ENCODE results near the gene ANO1.
A peak's percentile ranks its signal among the peaks of the same experiment; 100 is the strongest.
"Not testable (repeated sequence)": the region's sequence is repeated elsewhere in the genome, so short reads cannot be mapped to it uniquely, and the experiment has no call there.

ANO1 gene

DNA sequence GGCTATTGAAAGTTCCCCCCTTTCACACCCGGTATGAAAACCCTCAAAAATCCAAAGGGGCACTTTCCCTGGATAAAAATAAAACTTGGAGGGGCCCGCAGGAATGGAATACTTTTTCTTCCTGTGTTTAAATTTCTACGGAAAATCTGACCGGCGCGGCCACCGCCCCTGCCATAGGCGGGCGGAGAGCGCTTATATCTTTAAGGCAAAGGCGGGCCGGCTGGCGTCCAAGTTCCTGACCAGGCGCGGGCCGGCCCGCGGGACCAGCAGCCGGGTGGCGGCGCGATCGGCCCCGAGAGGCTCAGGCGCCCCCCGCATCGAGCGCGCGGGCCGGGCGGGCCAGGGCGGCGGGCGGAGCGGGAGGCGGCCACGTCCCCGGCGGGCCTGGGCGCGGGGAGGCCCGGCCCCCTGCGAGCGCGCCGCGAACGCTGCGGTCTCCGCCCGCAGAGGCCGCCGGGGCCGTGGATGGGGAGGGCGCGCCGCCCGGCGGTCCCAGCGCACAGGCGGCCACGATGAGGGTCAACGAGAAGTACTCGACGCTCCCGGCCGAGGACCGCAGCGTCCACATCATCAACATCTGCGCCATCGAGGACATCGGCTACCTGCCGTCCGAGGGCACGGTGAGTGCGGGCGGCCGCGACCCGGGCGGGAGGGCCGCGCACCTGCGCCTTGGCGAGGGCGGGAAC, at the start of gene ANO1:
Gene ANO1 (plus strand): TSS at position 223 of the 686 bp plus-strand sequence. CDS start 290 bp downstream, at position 513.
- no peak for DNase-seq

DNA sequence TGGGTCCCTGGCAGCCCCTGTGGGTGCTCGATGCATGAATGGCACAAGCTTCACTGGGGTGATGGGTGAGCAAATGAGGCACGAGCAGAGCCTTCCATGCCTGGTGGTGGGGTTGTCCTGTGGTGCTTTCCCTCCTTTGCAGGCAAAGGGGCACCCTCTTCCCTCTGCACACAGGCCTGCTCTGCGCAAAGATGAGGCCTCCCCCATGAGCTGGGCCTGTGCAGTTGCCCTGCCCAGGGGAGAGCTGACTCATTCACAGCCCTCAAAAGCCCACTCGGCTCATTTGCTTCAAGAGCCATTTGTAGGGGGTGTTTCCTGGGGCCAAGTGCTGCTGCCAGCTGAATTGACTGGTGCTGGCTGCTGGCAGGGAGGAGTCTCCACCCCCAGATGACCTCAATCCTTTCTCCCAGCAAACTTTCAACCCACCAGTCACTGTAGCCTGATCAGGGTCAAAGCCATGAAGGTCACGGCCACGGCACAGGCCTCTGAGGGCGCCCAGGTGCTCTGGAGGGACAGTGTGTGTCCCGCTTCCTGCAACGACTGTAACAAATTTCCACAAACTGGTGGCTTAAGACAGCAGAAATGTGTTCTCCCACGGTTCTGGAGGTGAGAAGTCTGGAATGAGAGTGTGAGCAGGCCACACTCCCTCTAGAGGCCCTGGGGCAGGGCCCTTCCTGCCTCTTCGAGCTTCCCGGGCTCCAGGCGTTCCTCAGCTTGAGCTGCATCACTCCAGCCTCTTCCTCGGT, 48.8 kb upstream of the ANO1 start:
- DNase-seq: no peak

DNA sequence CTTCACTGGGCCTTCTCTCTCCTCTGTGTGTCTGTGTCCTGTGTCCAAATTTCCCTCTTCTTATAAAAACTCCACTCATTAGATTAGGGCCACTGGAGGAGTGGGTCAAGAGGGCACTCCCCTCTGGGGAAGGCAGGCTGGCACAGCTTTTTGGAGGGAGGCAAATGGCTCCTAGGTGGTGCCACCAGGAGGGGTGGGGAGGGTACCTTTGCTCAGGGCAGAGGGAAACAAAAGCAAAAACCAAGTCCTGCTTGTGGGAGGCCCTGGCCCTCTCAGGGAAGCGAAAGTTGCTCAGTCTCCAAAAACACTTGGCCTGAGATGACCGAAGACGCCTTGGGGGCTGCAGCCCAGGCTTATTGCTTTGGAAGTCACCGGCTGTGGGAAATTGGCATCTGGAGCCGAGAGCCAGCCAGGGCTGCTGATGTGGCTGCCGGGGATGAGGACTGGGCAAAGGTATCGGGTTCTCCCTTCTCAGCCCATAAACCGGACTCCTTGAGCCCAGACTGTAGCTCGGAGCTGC, 48.2 kb upstream of the ANO1 start:
- no peak for DNase-seq

DNA sequence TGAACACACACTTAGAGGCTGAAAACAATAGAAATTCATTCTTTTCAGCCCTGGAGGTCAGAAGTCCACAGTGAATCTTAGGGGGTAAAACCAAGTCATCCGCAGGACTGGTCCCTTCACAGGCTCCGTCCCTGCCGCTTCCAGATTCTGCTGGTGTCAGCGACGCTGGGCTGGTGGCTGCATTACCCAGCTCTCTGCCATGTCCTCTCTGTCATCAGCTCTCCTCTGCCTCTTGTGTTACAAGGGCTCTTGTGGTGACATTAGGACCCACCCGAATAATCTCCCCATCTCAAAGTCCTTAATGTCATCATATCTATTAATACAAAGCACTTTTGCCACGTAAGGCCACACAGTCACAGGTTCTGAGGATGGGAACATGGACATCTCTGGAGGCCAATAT, 47.7 kb upstream of the ANO1 start:
- DNase-seq: no peak

DNA sequence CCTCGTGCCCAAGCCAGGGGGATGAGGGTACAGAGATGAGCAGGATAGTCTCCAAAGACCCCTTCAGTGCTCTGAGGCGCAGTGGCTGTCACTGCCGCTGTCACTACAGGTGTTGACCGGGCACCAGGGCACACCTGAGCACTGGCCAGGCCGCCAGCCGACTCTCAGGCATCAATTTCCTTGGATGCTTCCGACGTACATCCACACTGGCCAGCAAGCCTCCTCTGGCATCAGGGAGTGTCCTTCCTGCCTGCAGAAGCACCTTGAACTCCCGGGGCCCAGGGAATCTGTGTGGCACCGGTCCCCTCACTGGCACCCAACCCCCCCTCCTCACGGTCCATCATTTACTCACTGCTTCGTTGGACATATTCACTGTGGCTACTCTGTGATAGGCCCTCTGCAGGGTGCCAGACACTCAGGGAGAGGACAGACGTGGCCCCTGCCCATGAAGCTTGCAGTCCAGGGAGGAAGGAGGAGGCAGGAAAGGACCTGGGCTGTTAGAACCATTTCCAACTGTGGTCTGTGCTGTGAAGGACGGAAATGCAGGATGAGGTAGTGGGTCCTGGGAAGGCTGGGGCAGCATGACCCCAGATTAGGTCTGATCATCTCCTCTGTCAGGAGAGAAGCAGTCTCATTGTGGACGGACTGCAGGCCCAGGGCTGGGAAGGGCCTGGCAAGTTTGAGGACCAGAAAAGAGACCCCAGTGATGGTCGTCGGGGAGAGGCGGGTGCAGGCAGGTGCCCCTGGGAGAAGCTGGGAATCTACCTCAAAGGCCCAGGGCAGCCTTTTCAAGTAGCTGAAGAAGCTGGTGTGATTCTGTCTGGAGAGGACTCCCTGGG, 46.3 kb upstream of the ANO1 start:
- no peak for DNase-seq

- no peak for DNase-seq
Measured at GRCh38 chr11:70032470-70032795, 45.7 kb upstream of the ANO1 start.

DNA sequence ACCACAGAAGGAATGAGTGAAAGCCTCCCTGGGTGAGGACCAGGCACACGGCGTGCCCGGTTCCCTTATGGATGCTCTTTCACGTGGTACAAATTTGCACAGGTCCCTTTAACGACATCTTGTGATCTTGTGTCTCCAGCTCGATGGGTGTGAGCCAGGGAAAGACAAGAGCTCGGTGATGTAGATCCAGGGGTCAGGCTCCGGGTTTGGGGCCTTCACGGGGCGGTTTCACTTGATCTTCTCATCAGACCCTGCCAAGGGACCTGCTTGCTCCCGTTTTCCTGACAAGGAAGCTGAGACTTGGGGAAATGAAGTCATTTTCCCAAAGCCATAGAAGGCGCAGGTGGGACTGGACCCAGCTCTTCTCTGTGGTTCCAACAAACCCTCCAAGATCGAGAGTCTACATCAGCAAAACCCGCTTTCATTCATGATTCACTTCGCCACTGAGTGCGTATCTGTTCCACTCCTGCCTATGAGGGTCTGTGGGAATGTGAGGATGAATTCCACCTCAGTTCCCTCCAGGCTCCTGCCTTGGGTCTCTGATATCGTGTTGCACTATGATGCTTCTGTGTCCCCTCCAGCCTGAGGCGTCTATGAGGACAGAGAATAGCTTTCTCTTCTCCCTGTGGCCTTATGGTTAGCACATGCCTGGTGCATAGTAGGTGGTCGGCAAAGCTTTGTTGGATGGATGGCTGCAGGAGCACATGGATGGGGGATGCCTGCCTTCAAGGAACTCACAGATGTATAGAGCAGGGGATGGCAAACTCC, 45.0 kb upstream of the ANO1 start:
- DNase-seq: no peak

DNA sequence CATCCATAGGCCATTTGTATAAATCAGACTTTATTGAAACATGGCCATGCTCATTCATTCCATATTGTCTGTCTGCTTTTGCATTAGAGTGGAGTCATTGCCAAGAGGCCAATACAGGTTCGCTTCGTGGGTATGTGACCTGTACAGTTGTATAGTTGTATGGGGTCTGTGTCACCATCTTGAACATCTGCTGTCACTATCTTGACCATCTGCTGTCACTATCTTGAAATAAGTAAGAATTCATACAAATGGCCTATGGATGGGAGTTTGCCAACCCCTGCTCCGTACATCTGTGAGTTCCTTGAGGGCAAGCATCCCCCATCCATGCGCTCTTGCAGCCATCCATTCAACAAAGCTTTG, 44.4 kb upstream of the ANO1 start:
- DNase-seq: no peak

DNA sequence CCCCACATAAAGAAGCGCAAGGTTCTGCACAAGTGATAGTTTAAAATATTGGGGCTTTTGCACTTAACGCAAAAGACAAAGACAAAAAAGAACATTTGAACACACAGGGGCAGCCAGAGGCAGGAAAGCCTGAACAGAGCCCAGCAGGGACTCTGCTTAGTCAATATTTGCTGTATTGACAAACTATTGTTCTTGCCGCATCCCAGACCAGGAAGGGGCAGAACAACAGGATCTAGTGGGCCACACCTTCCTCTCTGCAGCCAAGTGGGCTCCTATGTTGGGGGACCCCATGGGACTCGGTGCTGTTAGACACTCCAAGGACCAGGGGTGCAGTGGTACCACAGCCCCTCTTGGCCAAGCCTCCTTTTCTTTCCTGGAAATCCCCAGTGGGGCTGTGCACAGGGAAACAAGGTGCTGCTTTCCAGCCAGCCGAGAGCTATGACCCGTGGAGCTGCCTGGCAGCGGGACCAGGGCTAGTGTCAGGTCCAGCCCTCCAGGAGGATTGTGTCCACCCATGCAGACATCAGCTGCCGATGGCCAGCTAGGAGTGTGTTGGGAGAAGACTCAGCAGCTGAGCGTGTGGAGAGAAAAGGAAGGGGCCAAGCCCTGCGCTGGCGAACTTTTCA, 43.3 kb upstream of the ANO1 start:
- DNase-seq: no peak

- DNase-seq: not testable (repeated sequence)
Measured at GRCh38 chr11:70035665-70036064, 42.5 kb upstream of the ANO1 start.

- DNase-seq: no peak
Measured at GRCh38 chr11:70036971-70037882, 40.9 kb upstream of the ANO1 start.

GRCh38 chr11:70038034-70038834, 39.9 kb upstream of the ANO1 start:
- no peak for DNase-seq

GRCh38 chr11:70040452-70040851, 37.7 kb upstream of the ANO1 start:
- DNase-seq: no peak

DNA sequence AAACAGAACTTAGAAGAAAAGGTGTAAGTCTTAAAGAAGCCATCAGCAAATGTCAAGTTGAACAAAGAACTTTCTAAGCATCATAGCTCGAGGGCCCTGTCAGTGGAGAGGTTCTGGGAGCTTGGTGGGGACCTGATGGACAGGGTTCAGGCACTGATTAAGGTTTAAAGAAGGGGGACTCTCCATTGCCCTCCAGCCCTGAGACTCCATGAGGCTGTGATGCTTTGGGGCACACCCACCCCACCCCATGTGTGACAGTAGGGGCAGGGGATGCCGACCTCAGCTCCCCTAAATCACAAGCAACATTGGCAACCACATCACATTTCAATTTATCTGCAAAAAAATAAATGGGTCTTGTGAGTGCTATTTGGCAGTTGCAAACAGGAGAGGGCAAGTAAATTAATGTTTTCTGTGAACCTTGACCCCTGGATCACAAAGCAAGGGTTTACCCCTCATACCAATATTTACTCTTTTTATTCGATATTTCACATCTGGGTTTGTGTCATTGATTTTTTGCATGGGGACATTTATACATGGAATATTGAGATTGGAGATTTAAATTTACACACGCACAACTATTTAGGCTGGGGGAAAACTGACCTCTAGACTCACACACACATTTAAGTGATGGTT, 37.1 kb upstream of the ANO1 start:
- DNase-seq: no peak

DNA sequence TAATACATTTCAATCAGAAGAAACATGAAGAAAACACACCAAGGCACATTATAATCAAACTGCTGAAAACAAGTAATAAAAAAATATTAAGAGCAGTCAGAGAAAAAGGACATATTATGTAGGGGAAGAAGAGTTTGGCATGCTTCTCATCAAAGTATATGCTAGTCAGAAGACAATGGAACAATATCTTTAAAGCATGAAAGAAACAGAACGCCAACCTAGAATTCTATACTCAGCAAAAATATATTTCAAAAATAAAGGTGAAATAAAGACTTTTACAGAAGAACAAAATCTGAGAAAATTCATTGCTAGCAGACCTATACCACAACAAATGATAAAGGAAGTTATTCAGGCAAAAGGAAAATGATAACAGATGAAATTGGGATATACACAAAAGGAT, 34.6 kb upstream of the ANO1 start:
- DNase-seq: no peak

DNA sequence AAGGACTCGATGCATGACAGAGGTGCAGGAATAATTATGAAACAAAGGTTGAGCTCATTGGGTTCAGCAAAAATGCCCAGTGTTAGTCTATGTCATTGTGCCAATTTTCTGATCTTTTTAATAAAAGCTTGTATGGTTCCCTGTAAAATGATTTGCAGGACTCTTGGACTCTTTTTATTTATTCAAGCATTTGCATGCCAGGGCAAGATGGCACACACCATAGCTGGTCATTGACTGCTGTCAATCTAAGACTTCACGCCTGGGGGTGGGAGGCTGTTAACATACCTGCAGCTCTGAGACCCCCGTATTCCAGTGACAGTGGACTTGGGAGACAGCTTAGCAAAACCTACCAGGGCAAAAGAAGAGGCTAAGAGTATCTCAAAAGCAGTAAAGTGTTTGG, 32.0 kb upstream of the ANO1 start:
- DNase-seq: no peak

GRCh38 chr11:70048279-70049024, 29.7 kb upstream of the ANO1 start:
- peak in 1 of 2 experiments; percentile 5 for DNase-seq

DNA sequence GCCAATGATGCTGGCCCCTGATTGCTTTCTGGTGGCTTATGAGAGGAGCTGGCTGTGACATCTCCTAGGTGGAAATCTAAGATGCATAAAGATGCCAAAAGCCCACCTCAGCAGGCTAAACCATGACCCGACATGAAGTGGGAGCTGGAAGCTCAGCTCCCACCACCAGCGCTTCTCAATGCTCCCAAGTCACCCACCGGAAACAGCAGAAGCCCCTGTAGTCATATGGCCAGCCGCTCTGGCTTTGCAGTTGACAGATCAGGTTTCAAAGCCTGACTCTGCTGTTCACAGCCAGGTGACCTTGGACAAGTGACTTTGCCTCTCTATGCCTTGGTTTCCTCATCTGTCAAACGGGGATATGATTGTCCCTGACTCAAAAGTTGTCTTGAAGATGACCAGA, 29.1 kb upstream of the ANO1 start:
- no peak for DNase-seq

DNA sequence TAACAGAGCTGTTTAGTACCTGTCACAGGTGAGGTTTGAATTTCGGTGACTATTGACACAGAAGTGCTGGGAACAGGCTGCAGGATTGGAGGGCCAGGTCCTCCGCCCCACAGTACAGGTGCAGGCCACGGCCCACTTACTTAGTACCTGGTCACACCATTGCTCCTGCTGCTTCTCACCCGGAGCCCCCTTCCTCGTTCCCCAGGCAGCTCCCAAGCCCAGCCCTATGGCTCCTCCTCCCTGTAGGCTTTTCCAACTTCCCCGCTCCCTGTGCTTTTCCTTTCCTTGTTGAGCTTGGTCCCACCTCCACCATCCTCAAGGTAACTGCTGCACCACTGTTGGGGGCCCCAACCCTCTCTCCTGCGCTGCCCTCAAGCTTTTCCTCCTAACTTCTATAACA, 27.9 kb upstream of the ANO1 start:
- DNase-seq: no peak
